Hepatocyte (in vitro differentiated cells): ENCODE results near the gene SLC26A1.

Experiments
- EZH2 ChIP-seq: fragments of 200-600 bp; sonication (generic); IDR thresholded peaks from 2 replicates; pipeline ENCODE4 v1.6.1; 2016; ENCODE audit warnings: antibody characterized with exemption, mild to moderate bottlenecking, borderline replicate concordance
- TF ChIP-seq, protein P1 (sequence below): fragments of 200-600 bp; sonication (generic); IDR thresholded peaks from 2 replicates; pipeline ENCODE4 v1.5.1; 2016; ENCODE audit warnings: antibody characterized with exemption, mild to moderate bottlenecking; ENCODE audit not compliant: poor library complexity

DNA sequence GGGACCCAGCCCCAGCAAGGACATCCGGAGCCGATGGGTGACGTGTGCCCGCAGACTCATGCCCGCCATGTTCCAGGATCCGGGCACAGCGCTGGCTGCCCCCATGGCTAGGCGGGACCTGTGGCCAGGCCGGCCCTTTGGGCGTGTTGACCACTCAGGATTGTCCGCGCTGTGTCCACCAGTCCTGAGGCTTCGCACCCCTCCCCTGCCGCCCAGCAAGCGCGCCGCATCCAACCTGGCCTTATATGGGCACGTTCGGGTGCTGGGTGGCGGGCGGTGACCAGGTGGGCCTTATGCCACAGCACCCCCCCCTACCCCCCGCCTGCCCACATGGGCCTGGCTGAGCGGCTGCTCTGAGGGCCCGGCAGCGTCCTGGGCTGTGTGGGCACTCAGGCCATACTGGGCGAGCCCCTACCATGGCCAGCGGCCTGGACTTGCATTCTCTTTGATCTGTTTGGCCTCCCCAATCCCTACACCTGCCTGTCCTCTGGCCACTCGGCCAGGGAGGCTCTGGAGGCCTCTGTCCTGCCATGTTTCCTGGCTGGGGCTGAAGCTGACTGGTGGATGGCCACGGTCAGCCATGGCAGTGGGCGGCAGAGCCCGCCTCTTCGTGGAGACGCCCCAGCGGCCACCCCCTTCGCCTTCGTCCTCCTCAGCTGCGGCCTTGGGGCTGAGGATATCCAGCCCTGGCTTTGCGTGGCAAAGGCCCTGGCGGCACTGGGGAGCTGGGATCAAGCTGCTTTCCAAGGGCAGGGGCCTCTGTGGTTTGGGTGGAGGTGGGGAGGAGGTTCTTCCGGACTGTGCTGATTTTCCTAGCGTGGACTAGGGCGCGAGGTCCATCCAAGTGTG lies 20.2 kb upstream of the SLC26A1 start:
- TF ChIP-seq EZH2 = no peak
- TF ChIP-seq, protein P1, sequence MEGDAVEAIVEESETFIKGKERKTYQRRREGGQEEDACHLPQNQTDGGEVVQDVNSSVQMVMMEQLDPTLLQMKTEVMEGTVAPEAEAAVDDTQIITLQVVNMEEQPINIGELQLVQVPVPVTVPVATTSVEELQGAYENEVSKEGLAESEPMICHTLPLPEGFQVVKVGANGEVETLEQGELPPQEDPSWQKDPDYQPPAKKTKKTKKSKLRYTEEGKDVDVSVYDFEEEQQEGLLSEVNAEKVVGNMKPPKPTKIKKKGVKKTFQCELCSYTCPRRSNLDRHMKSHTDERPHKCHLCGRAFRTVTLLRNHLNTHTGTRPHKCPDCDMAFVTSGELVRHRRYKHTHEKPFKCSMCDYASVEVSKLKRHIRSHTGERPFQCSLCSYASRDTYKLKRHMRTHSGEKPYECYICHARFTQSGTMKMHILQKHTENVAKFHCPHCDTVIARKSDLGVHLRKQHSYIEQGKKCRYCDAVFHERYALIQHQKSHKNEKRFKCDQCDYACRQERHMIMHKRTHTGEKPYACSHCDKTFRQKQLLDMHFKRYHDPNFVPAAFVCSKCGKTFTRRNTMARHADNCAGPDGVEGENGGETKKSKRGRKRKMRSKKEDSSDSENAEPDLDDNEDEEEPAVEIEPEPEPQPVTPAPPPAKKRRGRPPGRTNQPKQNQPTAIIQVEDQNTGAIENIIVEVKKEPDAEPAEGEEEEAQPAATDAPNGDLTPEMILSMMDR = no peak
